ENCODE measurements around the gene CD82.

CD82 gene

GRCh38 chr11:44600839-44601383 is 35.4 kb downstream of the CD82 start:
- DNase-seq (ENCODE audit: low spot score), result peak; percentile 39

DNA sequence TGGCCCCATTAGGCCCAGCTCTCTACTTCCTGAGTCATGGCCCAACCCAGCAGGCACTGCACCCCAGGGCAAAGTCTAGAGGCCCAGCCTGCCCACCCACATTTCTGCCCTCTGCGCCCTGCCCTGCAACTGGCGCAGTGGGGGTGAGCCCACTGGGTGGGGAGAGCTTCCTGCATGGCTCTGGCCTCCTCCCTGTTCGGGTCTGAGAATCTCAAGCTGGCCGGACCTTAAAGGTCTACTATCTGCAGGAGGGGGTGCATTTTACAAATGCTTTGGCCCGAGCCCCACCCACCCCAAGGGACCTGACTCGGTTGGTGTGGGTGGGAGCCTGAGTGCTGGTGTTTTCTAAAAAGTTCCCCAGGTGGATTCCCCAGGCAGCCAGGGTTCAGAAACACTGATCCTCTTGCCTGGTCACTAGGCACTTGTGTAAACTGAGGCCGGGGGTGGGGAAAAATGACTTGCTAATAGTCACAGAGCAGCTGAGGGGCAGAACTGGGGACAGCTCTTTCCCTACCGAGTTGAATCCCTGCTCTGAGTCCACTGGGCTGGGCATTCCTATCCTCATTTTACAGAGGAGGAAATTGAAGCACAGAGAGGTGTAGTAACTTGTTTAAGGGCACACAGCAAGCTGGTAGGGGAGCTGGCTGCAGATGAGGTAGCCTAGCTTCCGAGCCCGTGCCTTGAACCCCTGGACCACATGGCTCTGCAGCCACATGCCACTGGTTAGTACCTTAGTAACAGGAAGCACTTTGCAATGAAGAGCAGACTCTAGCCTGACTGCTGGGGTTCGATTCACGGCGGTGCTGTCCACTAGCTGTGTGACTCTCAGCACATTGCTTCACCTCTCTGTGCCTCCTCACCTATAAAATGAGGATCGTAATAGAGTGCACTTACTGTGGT is 36.3 kb downstream of the CD82 start:
- TF ChIP-seq CTCF (IDR thresholded peaks at IDR 0.05; ENCODE audit: extremely low read depth, missing control alignments), result no peak
- DNase-seq (ENCODE audit: low spot score), result peak; percentile 65

More at GRCh38 chr11:44600839-44601383, 35.4 kb downstream of the CD82 start:
- no peak for TF ChIP-seq CTCF (IDR thresholded peaks at IDR 0.05; ENCODE audit: extremely low read depth, missing control alignments)

- TF ChIP-seq CTCF (IDR thresholded peaks at IDR 0.05; ENCODE audit: extremely low read depth, missing control alignments), result no peak
- DNase-seq (ENCODE audit: low spot score), result no peak
These were observed 37.4 kb downstream of the CD82 start for GRCh38 chr11:44602891-44603310.

- no peak for TF ChIP-seq CTCF (IDR thresholded peaks at IDR 0.05; ENCODE audit: extremely low read depth, missing control alignments)
These were observed 38.7 kb downstream of the CD82 start for GRCh38 chr11:44604171-44604581.

DNA sequence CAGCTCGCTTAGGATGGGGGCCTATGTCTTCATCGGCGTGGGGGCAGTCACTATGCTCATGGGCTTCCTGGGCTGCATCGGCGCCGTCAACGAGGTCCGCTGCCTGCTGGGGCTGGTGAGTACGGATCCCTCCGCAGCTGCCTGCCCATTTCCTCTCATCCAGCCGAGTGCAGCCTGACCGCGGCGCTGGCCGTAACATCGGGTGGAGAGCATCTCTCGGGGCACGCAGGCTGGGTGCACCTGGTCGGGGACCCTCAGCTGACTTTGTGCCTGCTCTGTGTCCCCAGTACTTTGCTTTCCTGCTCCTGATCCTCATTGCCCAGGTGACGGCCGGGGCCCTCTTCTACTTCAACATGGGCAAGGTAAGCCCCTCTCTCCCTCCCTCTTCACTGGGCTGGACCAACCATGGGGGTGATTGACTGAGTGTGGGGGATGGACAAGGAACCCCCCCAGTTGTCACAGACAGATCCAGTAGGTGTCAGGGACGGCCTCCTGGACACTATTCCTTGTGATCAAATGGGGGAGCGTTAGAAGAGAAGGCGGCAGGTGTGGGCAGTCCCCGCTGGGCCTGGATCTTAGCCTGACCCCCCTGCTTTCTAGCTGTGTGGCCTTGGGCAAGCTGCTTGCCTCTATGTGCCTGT is 39.7 kb downstream of the CD82 start:
- no peak for DNase-seq (ENCODE audit: low spot score)
- TF ChIP-seq CTCF (IDR thresholded peaks at IDR 0.05; ENCODE audit: extremely low read depth, missing control alignments), result no peak

More at GRCh38 chr11:44604171-44604581, 38.7 kb downstream of the CD82 start:
- DNase-seq (ENCODE audit: low spot score), result no peak

GRCh38 chr11:44605965-44606364 is 40.5 kb downstream of the CD82 start:
- DNase-seq (ENCODE audit: low spot score), result no peak
- no peak for TF ChIP-seq CTCF (IDR thresholded peaks at IDR 0.05; ENCODE audit: extremely low read depth, missing control alignments)

DNA sequence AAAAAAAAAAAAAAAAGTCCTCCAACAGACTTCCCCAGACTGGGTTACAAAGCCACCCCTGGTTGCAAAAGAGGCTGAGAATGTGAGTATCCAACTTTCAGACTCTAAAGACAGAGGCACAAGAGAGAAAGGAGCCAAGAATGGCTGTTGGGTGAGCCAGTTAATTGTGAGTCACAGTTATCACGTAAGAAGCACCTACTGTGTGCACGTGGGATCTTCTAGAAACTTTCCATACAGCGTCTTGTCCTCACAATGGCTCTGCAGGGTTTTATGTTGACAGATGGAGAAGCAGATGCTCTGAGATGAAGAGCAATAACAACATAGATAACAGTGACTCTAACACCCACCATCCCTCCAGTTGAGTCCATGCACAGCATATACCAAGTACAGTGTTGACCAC is 41.0 kb downstream of the CD82 start:
- DNase-seq (ENCODE audit: low spot score), result no peak
- TF ChIP-seq CTCF (IDR thresholded peaks at IDR 0.05; ENCODE audit: extremely low read depth, missing control alignments), result no peak
